GM23338 (cell line): ENCODE data around the gene MPHOSPH9. TPM values are rescaled to one million over a fixed set of nuclear protein-coding genes. Genes with fewer than 3 reads are reported as not detected.
"Not testable (repeated sequence)": the region's sequence is repeated elsewhere in the genome, so short reads cannot be mapped to it uniquely, and the experiment has no call there.

ENCODE experiments used
- ATAC-seq: fragments of 200-7000 bp; cut with Tn5 transposase; 3 replicates; pipeline ENCODE4 v1.9.1; 2020
- DNase-seq: peaks from one replicate; pipeline ENCODE4 v3.0.0-alpha.2; 2015; ENCODE audit warnings: low spot score
- H2AFZ ChIP-seq: fragments of 200-600 bp; sonication (generic); 2 replicates; pipeline ENCODE4 v1.8.0; 2016; ENCODE audit warnings: antibody characterized with exemption, mild to moderate bottlenecking, moderate library complexity
- H3F3A ChIP-seq: fragments of 200-600 bp; sonication (generic); replicated peaks from 2 replicates; pipeline ENCODE4 v1.8.0; 2017; ENCODE audit warnings: antibody characterized with exemption, mixed run types, low read depth
- H3K27ac ChIP-seq: fragments of 200-600 bp; sonication (generic); 2 replicates; pipeline ENCODE4 v1.6.1; 2016; ENCODE audit warnings: low read depth
- H3K27me3 ChIP-seq: fragments of 200-600 bp; sonication (generic); 2 replicates; pipeline ENCODE4 v1.8.0; 2016; ENCODE audit warnings: mild to moderate bottlenecking, mixed run types, moderate library complexity; ENCODE audit not compliant: insufficient read depth
- H3K36me3 ChIP-seq: fragments of 200-600 bp; sonication (generic); 2 replicates; pipeline ENCODE4 v1.8.0; 2016; ENCODE audit warnings: mild to moderate bottlenecking; ENCODE audit not compliant: insufficient read depth
- H3K4me1 ChIP-seq: fragments of 200-600 bp; sonication (generic); 2 replicates; pipeline ENCODE4 v1.8.0; 2016; ENCODE audit warnings: mild to moderate bottlenecking, moderate library complexity; ENCODE audit not compliant: insufficient read depth
- H3K4me2 ChIP-seq: fragments of 200-600 bp; sonication (generic); 2 replicates; pipeline ENCODE4 v1.7.1; 2017; ENCODE audit warnings: mixed run types
- H3K4me3 ChIP-seq: fragments of 200-600 bp; sonication (generic); 2 replicates; pipeline ENCODE4 v1.6.1; 2016; ENCODE audit warnings: mixed run types
- H3K79me2 ChIP-seq: fragments of 200-600 bp; sonication (generic); replicated peaks from 2 replicates; pipeline ENCODE4 v1.8.0; 2017; ENCODE audit warnings: mild to moderate bottlenecking; ENCODE audit not compliant: insufficient read depth
- H3K9me2 ChIP-seq: fragments of 200-600 bp; sonication (generic); 2 replicates; pipeline ENCODE4 v1.8.0; 2017; ENCODE audit not compliant: insufficient read depth
- H4K20me1 ChIP-seq: fragments of 200-600 bp; sonication (generic); replicated peaks from 2 replicates; pipeline ENCODE4 v1.8.0; 2017; ENCODE audit warnings: mild to moderate bottlenecking; ENCODE audit not compliant: insufficient read depth
- H3K27ac Mint-ChIP-seq: 2 replicates; pipeline ENCODE4 v1.8.0; 2020; ENCODE audit warnings: inconsistent platforms, mild to moderate bottlenecking, moderate library complexity, mixed read lengths
- H3K27me3 Mint-ChIP-seq: 3 replicates; pipeline ENCODE4 v1.8.0; 2022; ENCODE audit warnings: low read depth, mild to moderate bottlenecking, moderate library complexity, mixed read lengths, inconsistent platforms; ENCODE audit not compliant: insufficient read depth, poor library complexity
- H3K36me3 Mint-ChIP-seq: 3 replicates; pipeline ENCODE4 v1.8.0; 2021; ENCODE audit warnings: low read depth, mild to moderate bottlenecking, inconsistent platforms, moderate library complexity, mixed read lengths
- H3K4me1 Mint-ChIP-seq: 3 replicates; pipeline ENCODE4 v1.8.0; 2020; ENCODE audit warnings: mild to moderate bottlenecking, inconsistent platforms, mixed read lengths
- H3K4me3 Mint-ChIP-seq: 3 replicates; pipeline ENCODE4 v1.8.0; 2021; ENCODE audit warnings: moderate library complexity, mild to moderate bottlenecking, inconsistent platforms, mixed read lengths
- H3K9me3 Mint-ChIP-seq: 3 replicates; pipeline ENCODE4 v1.8.0; 2020; ENCODE audit warnings: moderate library complexity, mild to moderate bottlenecking, inconsistent platforms, mixed read lengths
- CREB1 ChIP-seq: fragments of 250-450 bp; sonication (Bioruptor Pico); IDR thresholded peaks from 2 replicates; pipeline ENCODE4 v1.5.0; 2020; ENCODE audit warnings: low read depth, mild to moderate bottlenecking, moderate library complexity
- CTCF ChIP-seq, 2 experiments: fragments of 200-600 bp in 1 of 2; sonication (generic) in 1 of 2; conservative IDR thresholded peaks; 2 replicates each; pipeline versions ENCODE4 v1.5.1 to v1.6.1; 2016 to 2017; ENCODE audit warnings: antibody characterized with exemption in 2 of 2, low read depth in 2 of 2, mild to moderate bottlenecking in 2 of 2, moderate library complexity in 1 of 2
- EZH2 ChIP-seq: fragments of 200-600 bp; sonication (generic); IDR thresholded peaks from one replicate; pipeline ENCODE4 v1.8.0; 2017; ENCODE audit warnings: antibody characterized with exemption, mild to moderate bottlenecking, low read depth; ENCODE audit not compliant: unreplicated experiment
- EZH2phosphoT487 ChIP-seq: fragments of 200-600 bp; sonication (generic); IDR thresholded peaks from one replicate; pipeline ENCODE4 v1.8.1; 2018; ENCODE audit warnings: antibody characterized with exemption; ENCODE audit not compliant: unreplicated experiment
- JUNB ChIP-seq: IDR thresholded peaks from one replicate; pipeline ENCODE4 v1.6.1; 2016; ENCODE audit warnings: antibody characterized with exemption; ENCODE audit not compliant: unreplicated experiment
- NANOG ChIP-seq: IDR thresholded peaks from 2 replicates; pipeline ENCODE4 v1.6.1; 2016; ENCODE audit warnings: antibody characterized with exemption, borderline replicate concordance
- POLR2AphosphoS5 ChIP-seq: IDR thresholded peaks from 2 replicates; pipeline ENCODE4 v1.6.1; 2016; ENCODE audit warnings: antibody characterized with exemption, low read depth
- REST ChIP-seq: IDR thresholded peaks from one replicate; pipeline ENCODE4 v1.6.1; 2018; ENCODE audit warnings: antibody characterized with exemption; ENCODE audit not compliant: unreplicated experiment
- ZNF331 ChIP-seq: fragments of 250-450 bp; sonication (Bioruptor Pico); IDR thresholded peaks from 2 replicates; pipeline ENCODE4 v1.5.0; 2020; ENCODE audit warnings: low read depth, mild to moderate bottlenecking, moderate library complexity
- ZNF462 ChIP-seq: fragments of 250-450 bp; sonication (Bioruptor Pico); IDR thresholded peaks from 2 replicates; pipeline ENCODE4 v1.5.0; 2020; ENCODE audit warnings: mild to moderate bottlenecking, moderate library complexity
- polyA plus RNA-seq: library from polyadenylated mRNA; unstranded; fragments of >200 nt; fragmentation: Nextera tagmentation; extraction: Ambion mirVana; gene quantifications from 2 replicates; pipeline ENCODE4 v1.2.1, GENCODE V29; 2016
- total RNA-seq: library from RNA; depleted of rRNA; stranded (reverse); fragments of >200 nt; shearing (Covaris generic); gene quantifications from 2 replicates; pipeline ENCODE4 v1.2.3, GENCODE V29; 2014

The MPHOSPH9 gene
- total and polyA plus RNA-seq, 2 experiments from 2014 or later, result 30.5 to 77.9 TPM

GRCh38 chr12:123248129-123248528 is 15.2 kb upstream of the MPHOSPH9 start:
- H3K27ac ChIP-seq, H3K4me3 Mint-ChIP-seq, ATAC-seq, H3K27me3 ChIP-seq, H3K4me3 ChIP-seq, H3K27me3 Mint-ChIP-seq, H3K4me2 ChIP-seq, DNase-seq, H3K9me2 ChIP-seq, H2AFZ ChIP-seq, H4K20me1 ChIP-seq, H3K27ac Mint-ChIP-seq, H3K36me3 ChIP-seq, H3K4me1 ChIP-seq, H3F3A ChIP-seq: not testable (repeated sequence)
- Mint-ChIP-seq H3K4me1 (peaks cover 17% of the 10 kb centered on the region), H3K9me3 (peaks cover 46% of the 10 kb centered on the region), H3K36me3 (peaks cover 72% of the 10 kb centered on the region)
- H3K79me2 ChIP-seq, result peaks cover 67% of the 10 kb centered on the region

GRCh38 chr12:123245678-123246077 is 12.7 kb upstream of the MPHOSPH9 start:
- H3K4me2 ChIP-seq, result no peak overlapping the region
- H3K36me3 ChIP-seq, result 0 out of 2 replicates have a peak, but pooled peaks cover 7% of the 10 kb centered on the region
- 0 out of 2 replicates have a peak, but pooled peaks cover 3% of the 10 kb centered on the region for H3K9me2 ChIP-seq
- H3K9me3 Mint-ChIP-seq, result peaks cover 43% of the 10 kb centered on the region
- H3K4me1 ChIP-seq, result peaks cover 3% of the 10 kb centered on the region; the same call in 1 of the 2 replicates
- H4K20me1 ChIP-seq, result no peaks in the 10 kb centered on the region; the same call in 1 of the 2 replicates
- no peak overlapping the region for H3K27ac ChIP-seq
- H3K4me1 Mint-ChIP-seq, result peaks cover 6% of the 10 kb centered on the region
- peaks cover 68% of the 10 kb centered on the region for H3K36me3 Mint-ChIP-seq
- H3K27ac Mint-ChIP-seq, result no peak overlapping the region
- H3K4me3 ChIP-seq, result no peak overlapping the region
- H3K27me3 ChIP-seq, result no peaks in the 10 kb centered on the region
- H3K27me3 Mint-ChIP-seq, result no peaks in the 10 kb centered on the region
- no peak for DNase-seq
- no peak overlapping the region for H3K4me3 Mint-ChIP-seq
- H2AFZ ChIP-seq, result no peak overlapping the region
- H3K79me2 ChIP-seq, result peaks cover 53% of the 10 kb centered on the region
- 0 out of 2 replicates have a peak, but pooled peaks cover 4% of the 10 kb centered on the region for H3F3A ChIP-seq
- ATAC-seq, result no peak
- TF ChIP-seq REST, result no peak
- TF ChIP-seq POLR2AphosphoS5, result no peak
- no peak for TF ChIP-seq EZH2
- no peak for TF ChIP-seq ZNF331 (CRISPR knock-in tag)
- no peak for TF ChIP-seq CREB1 (CRISPR knock-in tag)
- no peak for TF ChIP-seq ZNF462 (CRISPR knock-in tag)
- no peak for TF ChIP-seq JUNB
- TF ChIP-seq NANOG, result no peak
- no peak for TF ChIP-seq EZH2phosphoT487
- no peak for TF ChIP-seq CTCF (conservative IDR thresholded peaks at IDR 0.05; ENCODE audit: low read depth in 2 of 2)
